ENCODE results near the gene BBS9. TPM values are rescaled to one million over a fixed set of nuclear protein-coding genes. Genes with fewer than 3 reads are reported as not detected.

The BBS9 gene
- total RNA-seq, 1 donor from 2014 or later = 22.6 TPM

- Mint-ChIP-seq H3K27me3 (ENCODE audit: unreplicated experiment) (no peaks in the 10 kb centered on the region), H3K27ac (ENCODE audit: unreplicated experiment) (no peak overlapping the region), H3K9me3 (ENCODE audit: unreplicated experiment) (no peaks in the 10 kb centered on the region), H3K4me1 (ENCODE audit: unreplicated experiment) (no peaks in the 10 kb centered on the region), H3K36me3 (ENCODE audit: unreplicated experiment) (no peaks in the 10 kb centered on the region), H3K4me3 (ENCODE audit: unreplicated experiment) (no peak overlapping the region)
- DNase-seq (ENCODE audit: extremely low spot score, unreplicated experiment) = no peak
- TF ChIP-seq CTCF (IDR thresholded peaks at IDR 0.05) = no peak
Measured at GRCh38 chr7:33428415-33428814, 299.1 kb downstream of the BBS9 start.

- H3K27ac Mint-ChIP-seq (ENCODE audit: unreplicated experiment) = no peak overlapping the region
- no peak for TF ChIP-seq CTCF (IDR thresholded peaks at IDR 0.05)
- H3K27me3 Mint-ChIP-seq (ENCODE audit: unreplicated experiment) = no peaks in the 10 kb centered on the region
- H3K4me3 Mint-ChIP-seq (ENCODE audit: unreplicated experiment) = no peak overlapping the region
- no peaks in the 10 kb centered on the region for H3K4me1 Mint-ChIP-seq (ENCODE audit: unreplicated experiment)
- no peaks in the 10 kb centered on the region for H3K9me3 Mint-ChIP-seq (ENCODE audit: unreplicated experiment)
- H3K36me3 Mint-ChIP-seq (ENCODE audit: unreplicated experiment) = no peaks in the 10 kb centered on the region
- DNase-seq (ENCODE audit: extremely low spot score, unreplicated experiment) = no peak
Measured at GRCh38 chr7:33431543-33431942, 302.2 kb downstream of the BBS9 start.

- H3K27me3 Mint-ChIP-seq (ENCODE audit: unreplicated experiment) = no peaks in the 10 kb centered on the region
- DNase-seq (ENCODE audit: extremely low spot score, unreplicated experiment) = no peak
- H3K9me3 Mint-ChIP-seq (ENCODE audit: unreplicated experiment) = no peaks in the 10 kb centered on the region
- no peak overlapping the region for H3K27ac Mint-ChIP-seq (ENCODE audit: unreplicated experiment)
- no peak overlapping the region for H3K4me3 Mint-ChIP-seq (ENCODE audit: unreplicated experiment)
- no peaks in the 10 kb centered on the region for H3K4me1 Mint-ChIP-seq (ENCODE audit: unreplicated experiment)
- no peaks in the 10 kb centered on the region for H3K36me3 Mint-ChIP-seq (ENCODE audit: unreplicated experiment)
- TF ChIP-seq CTCF (IDR thresholded peaks at IDR 0.05) = no peak
Measured at GRCh38 chr7:33432821-33433220, 303.5 kb downstream of the BBS9 start.

GRCh38 chr7:33433357-33433756 is 304.0 kb downstream of the BBS9 start:
- Mint-ChIP-seq H3K27me3 (ENCODE audit: unreplicated experiment) (no peaks in the 10 kb centered on the region), H3K27ac (ENCODE audit: unreplicated experiment) (no peak overlapping the region), H3K36me3 (ENCODE audit: unreplicated experiment) (no peaks in the 10 kb centered on the region), H3K4me3 (ENCODE audit: unreplicated experiment) (no peak overlapping the region), H3K4me1 (ENCODE audit: unreplicated experiment) (no peaks in the 10 kb centered on the region), H3K9me3 (ENCODE audit: unreplicated experiment) (no peaks in the 10 kb centered on the region)
- no peak for TF ChIP-seq CTCF (IDR thresholded peaks at IDR 0.05)
- DNase-seq (ENCODE audit: extremely low spot score, unreplicated experiment) = no peak

GRCh38 chr7:33444511-33444910 is 315.1 kb downstream of the BBS9 start:
- Mint-ChIP-seq H3K36me3 (ENCODE audit: unreplicated experiment) (no peaks in the 10 kb centered on the region), H3K4me3 (ENCODE audit: unreplicated experiment) (no peak overlapping the region), H3K9me3 (ENCODE audit: unreplicated experiment) (no peaks in the 10 kb centered on the region), H3K27ac (ENCODE audit: unreplicated experiment) (no peak overlapping the region), H3K27me3 (ENCODE audit: unreplicated experiment) (no peaks in the 10 kb centered on the region), H3K4me1 (ENCODE audit: unreplicated experiment) (no peaks in the 10 kb centered on the region)
- no peak for DNase-seq (ENCODE audit: extremely low spot score, unreplicated experiment)
- no peak for TF ChIP-seq CTCF (IDR thresholded peaks at IDR 0.05)
